Glutamatergic neuron (in vitro differentiated cells): ENCODE results near the gene MATK. TPM values are rescaled to one million over a fixed set of nuclear protein-coding genes. Genes with fewer than 3 reads are reported as not detected.

Experiments
- DNase-seq: peaks from one replicate; pipeline ENCODE4 v3.0.0; 2022
- H3K27ac Mint-ChIP-seq: one replicate; pipeline ENCODE4 v1.8.0; 2020; ENCODE audit warnings: mild to moderate bottlenecking, mixed read lengths, inconsistent platforms; ENCODE audit not compliant: unreplicated experiment
- H3K27me3 Mint-ChIP-seq: one replicate; pipeline ENCODE4 v1.8.0; 2020; ENCODE audit warnings: mild to moderate bottlenecking, moderate library complexity, mixed read lengths, inconsistent platforms; ENCODE audit not compliant: unreplicated experiment
- H3K36me3 Mint-ChIP-seq: one replicate; pipeline ENCODE4 v1.8.0; 2020; ENCODE audit warnings: mild to moderate bottlenecking, mixed read lengths, inconsistent platforms; ENCODE audit not compliant: unreplicated experiment
- H3K4me1 Mint-ChIP-seq: one replicate; pipeline ENCODE4 v1.8.0; 2020; ENCODE audit warnings: mild to moderate bottlenecking, low read depth, mixed read lengths, inconsistent platforms; ENCODE audit not compliant: unreplicated experiment
- H3K4me3 Mint-ChIP-seq: one replicate; pipeline ENCODE4 v1.8.0; 2020; ENCODE audit warnings: mild to moderate bottlenecking, mixed read lengths, inconsistent platforms; ENCODE audit not compliant: unreplicated experiment
- H3K9me3 Mint-ChIP-seq: one replicate; pipeline ENCODE4 v1.8.0; 2020; ENCODE audit warnings: mild to moderate bottlenecking, moderate library complexity, mixed read lengths, inconsistent platforms; ENCODE audit not compliant: unreplicated experiment
- total RNA-seq: library from RNA; stranded (reverse); fragmentation: NEBNext Ultra II Directional; extraction: Animal tissue kit (Norgen Biotek cat#: 25700); gene quantifications from one replicate; pipeline ENCODE4 v1.2.1, GENCODE V29; 2021; ENCODE audit not compliant: unreplicated experiment
- TF ChIP-seq, protein P1 (sequence below): fragments of 200-600 bp; sonication (generic); IDR thresholded peaks from one replicate; pipeline ENCODE4 v1.5.0; 2021; ENCODE audit not compliant: partially characterized antibody, unreplicated experiment

MATK gene
- total RNA-seq, 1 donor from 2014 or later, result not detected

- Mint-ChIP-seq H3K27me3 (peaks cover 3% of the 10 kb centered on the region), H3K27ac (no peak overlapping the region), H3K9me3 (no peaks in the 10 kb centered on the region), H3K4me1 (no peaks in the 10 kb centered on the region), H3K4me3 (no peak overlapping the region), H3K36me3 (no peaks in the 10 kb centered on the region)
- DNase-seq, result no peak
- TF ChIP-seq, protein P1, sequence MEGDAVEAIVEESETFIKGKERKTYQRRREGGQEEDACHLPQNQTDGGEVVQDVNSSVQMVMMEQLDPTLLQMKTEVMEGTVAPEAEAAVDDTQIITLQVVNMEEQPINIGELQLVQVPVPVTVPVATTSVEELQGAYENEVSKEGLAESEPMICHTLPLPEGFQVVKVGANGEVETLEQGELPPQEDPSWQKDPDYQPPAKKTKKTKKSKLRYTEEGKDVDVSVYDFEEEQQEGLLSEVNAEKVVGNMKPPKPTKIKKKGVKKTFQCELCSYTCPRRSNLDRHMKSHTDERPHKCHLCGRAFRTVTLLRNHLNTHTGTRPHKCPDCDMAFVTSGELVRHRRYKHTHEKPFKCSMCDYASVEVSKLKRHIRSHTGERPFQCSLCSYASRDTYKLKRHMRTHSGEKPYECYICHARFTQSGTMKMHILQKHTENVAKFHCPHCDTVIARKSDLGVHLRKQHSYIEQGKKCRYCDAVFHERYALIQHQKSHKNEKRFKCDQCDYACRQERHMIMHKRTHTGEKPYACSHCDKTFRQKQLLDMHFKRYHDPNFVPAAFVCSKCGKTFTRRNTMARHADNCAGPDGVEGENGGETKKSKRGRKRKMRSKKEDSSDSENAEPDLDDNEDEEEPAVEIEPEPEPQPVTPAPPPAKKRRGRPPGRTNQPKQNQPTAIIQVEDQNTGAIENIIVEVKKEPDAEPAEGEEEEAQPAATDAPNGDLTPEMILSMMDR, result no peak
These were observed 39.7 kb downstream of the MATK start for GRCh38 chr19:3746371-3747056.

DNA sequence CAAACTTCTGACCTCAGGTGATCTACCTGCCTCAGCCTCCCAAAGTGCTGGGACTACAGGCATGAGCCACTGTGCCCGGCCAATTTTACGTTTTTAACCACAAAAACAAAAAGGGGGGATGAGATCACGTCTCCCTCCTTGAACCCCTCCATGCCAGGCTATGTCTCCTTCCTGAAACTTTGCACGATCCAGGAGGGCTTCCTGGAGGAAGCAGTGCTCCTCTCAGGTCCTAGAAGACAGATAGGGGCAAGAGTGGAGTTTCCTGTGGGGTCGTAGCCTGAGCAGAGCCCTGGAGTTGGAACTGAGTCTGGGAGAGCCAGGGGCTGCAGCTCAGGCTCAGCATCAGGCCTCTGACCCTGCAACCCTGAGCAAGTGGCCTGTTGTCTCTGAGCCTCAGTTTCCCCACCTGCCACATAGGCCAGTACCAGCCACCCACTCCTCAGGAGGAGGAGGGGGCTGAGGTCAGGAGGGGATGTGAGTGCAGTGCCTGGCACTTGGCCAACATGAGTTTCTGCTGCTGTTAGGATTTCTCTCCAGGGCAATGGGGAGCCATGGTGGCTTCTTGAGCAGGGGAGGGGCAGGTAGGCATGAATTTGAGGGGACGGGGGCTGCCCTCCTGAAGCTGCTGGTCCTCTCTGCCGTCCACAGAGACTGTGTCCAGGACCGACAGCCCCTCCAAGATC is 40.7 kb downstream of the MATK start:
- Mint-ChIP-seq H3K27ac (no peak overlapping the region), H3K4me1 (no peaks in the 10 kb centered on the region), H3K27me3 (peaks cover 3% of the 10 kb centered on the region), H3K4me3 (no peak overlapping the region), H3K9me3 (no peaks in the 10 kb centered on the region), H3K36me3 (no peaks in the 10 kb centered on the region)
- TF ChIP-seq, protein P1, result no peak
- DNase-seq, result no peak

DNA sequence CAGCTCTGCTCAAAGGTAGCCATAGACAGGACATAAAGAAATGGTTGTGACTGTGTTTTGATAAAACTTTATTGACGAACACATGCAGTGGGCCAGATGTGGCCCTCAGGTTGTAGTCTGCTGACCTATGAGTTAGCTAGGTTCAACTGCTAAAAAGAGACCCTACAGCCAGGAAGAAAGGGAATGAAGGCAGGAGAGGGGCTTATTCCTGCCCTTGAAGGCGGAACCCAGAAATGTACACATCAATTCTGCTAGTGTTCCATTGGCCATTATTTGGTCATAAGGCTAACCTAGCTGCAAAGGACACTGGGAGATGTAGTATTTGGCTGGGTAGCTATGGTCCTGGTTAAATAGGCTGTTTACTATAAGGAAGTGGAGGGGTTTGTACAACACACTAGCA is 42.7 kb downstream of the MATK start:
- peak overlapping the region; percentile 33 for H3K27ac Mint-ChIP-seq
- no peaks in the 10 kb centered on the region for H3K27me3 Mint-ChIP-seq
- no peak for DNase-seq
- H3K9me3 Mint-ChIP-seq, result no peaks in the 10 kb centered on the region
- TF ChIP-seq, protein P1, result no peak
- H3K4me1 Mint-ChIP-seq, result no peaks in the 10 kb centered on the region
- no peak overlapping the region for H3K4me3 Mint-ChIP-seq
- no peaks in the 10 kb centered on the region for H3K36me3 Mint-ChIP-seq

- Mint-ChIP-seq H3K4me1 (peaks cover 2% of the 10 kb centered on the region), H3K9me3 (peaks cover 2% of the 10 kb centered on the region), H3K4me3 (no peak overlapping the region)
These were observed 45.8 kb downstream of the MATK start for GRCh38 chr19:3740431-3740830.

More at GRCh38 chr19:3740431-3740830, 45.8 kb downstream of the MATK start:
- TF ChIP-seq, protein P1, result no peak
- H3K27ac Mint-ChIP-seq, result no peak overlapping the region
- DNase-seq, result no peak
- no peaks in the 10 kb centered on the region for H3K36me3 Mint-ChIP-seq
- H3K27me3 Mint-ChIP-seq, result no peaks in the 10 kb centered on the region
